GM10266 (cell line): Measurements from ENCODE around the gene ENPP3.
A peak's percentile ranks its signal among the peaks of the same experiment; 100 is the strongest.
"Not testable (repeated sequence)": the region's sequence is repeated elsewhere in the genome, so short reads cannot be mapped to it uniquely, and the experiment has no call there.

Experiments used
- DNase-seq: peaks from one replicate; pipeline ENCODE4 v3.0.0; 2012; ENCODE audit errors: extremely low spot score
- CTCF ChIP-seq: IDR thresholded peaks from 2 replicates; pipeline ENCODE4 v1.5.1; 2012; ENCODE audit warnings: mild to moderate bottlenecking, low read depth; ENCODE audit not compliant: control insufficient read depth, insufficient read depth; ENCODE audit errors: missing control alignments

Gene ENPP3

GRCh38 chr6:131693384-131693783, 56.3 kb downstream of the ENPP3 start:
- DNase-seq = no peak
- TF ChIP-seq CTCF = no peak

GRCh38 chr6:131694832-131695426, 57.8 kb downstream of the ENPP3 start:
- peak; percentile 53 for DNase-seq
- TF ChIP-seq CTCF = peak; percentile 60

GRCh38 chr6:131696956-131697355, 59.9 kb downstream of the ENPP3 start:
- DNase-seq = no peak
- no peak for TF ChIP-seq CTCF

- not testable (repeated sequence) for DNase-seq
Measured at GRCh38 chr6:131700851-131701250, 63.7 kb downstream of the ENPP3 start.

- not testable (repeated sequence) for DNase-seq
Measured at GRCh38 chr6:131703905-131704304, 66.8 kb downstream of the ENPP3 start.

- DNase-seq = not testable (repeated sequence)
Measured at GRCh38 chr6:131710917-131711316, 73.8 kb downstream of the ENPP3 start, which contains the start of gene CTAGE9. Gene CTAGE9, minus strand, starts transcription at chr6:131711017. Its CDS starts 0 bp downstream, at chr6:131711017.

GRCh38 chr6:131715567-131715966, 78.5 kb downstream of the ENPP3 start:
- DNase-seq = not testable (repeated sequence)

GRCh38 chr6:131717836-131718542, 80.9 kb downstream of the ENPP3 start:
- TF ChIP-seq CTCF = no peak
- no peak for DNase-seq

- TF ChIP-seq CTCF = no peak
- DNase-seq = no peak
Measured at GRCh38 chr6:131721161-131721560, 84.1 kb downstream of the ENPP3 start.
